Activated naive CD4-positive, alpha-beta T cell treated with Interleukin-2 at 50 U/mL for 16 hours (primary cell): Measurements from ENCODE around the gene TRIML2.

Source experiments
- DNase-seq: peaks from one replicate; pipeline ENCODE4 v3.0.0-alpha.2; 2020

Gene TRIML2, protein sequence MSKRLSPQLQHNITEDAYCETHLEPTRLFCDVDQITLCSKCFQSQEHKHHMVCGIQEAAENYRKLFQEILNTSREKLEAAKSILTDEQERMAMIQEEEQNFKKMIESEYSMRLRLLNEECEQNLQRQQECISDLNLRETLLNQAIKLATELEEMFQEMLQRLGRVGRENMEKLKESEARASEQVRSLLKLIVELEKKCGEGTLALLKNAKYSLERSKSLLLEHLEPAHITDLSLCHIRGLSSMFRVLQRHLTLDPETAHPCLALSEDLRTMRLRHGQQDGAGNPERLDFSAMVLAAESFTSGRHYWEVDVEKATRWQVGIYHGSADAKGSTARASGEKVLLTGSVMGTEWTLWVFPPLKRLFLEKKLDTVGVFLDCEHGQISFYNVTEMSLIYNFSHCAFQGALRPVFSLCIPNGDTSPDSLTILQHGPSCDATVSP

DNA sequence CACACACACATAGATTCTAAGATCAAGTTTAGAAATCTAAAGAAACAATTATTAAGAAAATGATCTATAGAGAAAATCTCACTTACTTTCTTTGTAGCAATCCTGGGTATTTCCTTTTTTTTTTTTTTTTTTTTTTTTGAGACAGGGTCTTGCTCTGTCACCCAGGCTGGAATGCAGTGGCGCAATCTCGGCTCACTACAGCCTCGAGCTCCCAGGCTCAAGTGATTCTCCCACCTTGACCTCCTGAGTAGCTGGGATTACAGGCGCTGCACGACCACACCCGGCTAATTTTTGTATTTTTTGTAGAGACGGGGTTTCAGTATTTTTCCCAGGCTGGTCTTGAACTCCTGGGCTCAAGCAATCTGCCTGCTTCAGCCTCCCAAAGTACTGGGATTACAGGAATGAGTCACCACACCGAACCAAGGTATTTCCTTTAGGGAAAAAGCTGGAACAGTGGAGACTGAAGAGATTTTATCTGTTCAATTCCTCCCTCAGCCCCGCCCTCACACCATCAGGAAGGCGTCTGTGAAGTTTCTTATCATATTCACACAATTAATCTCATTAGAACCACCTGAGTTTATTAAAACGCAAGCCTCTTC is at the start of gene TRIML2:
TRIML2 (minus strand) TSS at position 447 of the 599 bp plus-strand sequence. CDS start 4,235 bp downstream, outside the sequence.
- DNase-seq, result no peak

GRCh38 chr4:188158336-188158735 is 48.9 kb upstream of the TRIML2 start:
- DNase-seq, result no peak

- no peak for DNase-seq
Measured at GRCh38 chr4:188154668-188155405, 45.4 kb upstream of the TRIML2 start.

GRCh38 chr4:188147776-188148175 is 38.4 kb upstream of the TRIML2 start:
- DNase-seq, result no peak

GRCh38 chr4:188147176-188147575 is 37.8 kb upstream of the TRIML2 start:
- no peak for DNase-seq

- DNase-seq, result no peak
Measured at GRCh38 chr4:188146618-188147017, 37.2 kb upstream of the TRIML2 start.

GRCh38 chr4:188145601-188146000 is 36.2 kb upstream of the TRIML2 start:
- no peak for DNase-seq

DNA sequence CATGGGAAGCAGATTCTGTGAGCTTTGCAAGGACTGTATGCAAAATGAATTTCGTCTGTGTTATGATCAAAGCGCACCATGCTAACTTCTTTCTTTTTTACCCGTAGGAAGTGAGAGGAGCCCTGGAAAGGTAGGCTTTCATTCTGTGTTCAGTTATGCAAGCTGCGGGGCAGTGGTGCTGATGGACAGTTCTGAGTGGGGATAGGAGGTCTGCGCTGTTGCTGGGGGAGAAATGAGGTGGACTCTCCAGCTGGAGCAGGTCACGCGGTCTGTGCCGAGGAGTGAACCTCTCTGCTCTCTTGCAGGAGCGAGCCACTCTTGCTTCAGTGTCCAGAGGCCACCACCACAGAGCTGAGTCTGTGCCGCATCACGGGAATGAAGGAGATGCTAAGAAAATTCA is 34.3 kb upstream of the TRIML2 start:
- DNase-seq, result no peak

GRCh38 chr4:188139671-188140070 is 30.3 kb upstream of the TRIML2 start:
- DNase-seq, result no peak

- no peak for DNase-seq
Measured at GRCh38 chr4:188139141-188139540, 29.7 kb upstream of the TRIML2 start, which contains the start of gene TRIML1. Gene TRIML1 (plus strand): TSS chr4:188139441. CDS start chr4:188139559, 118 bp downstream.

DNA sequence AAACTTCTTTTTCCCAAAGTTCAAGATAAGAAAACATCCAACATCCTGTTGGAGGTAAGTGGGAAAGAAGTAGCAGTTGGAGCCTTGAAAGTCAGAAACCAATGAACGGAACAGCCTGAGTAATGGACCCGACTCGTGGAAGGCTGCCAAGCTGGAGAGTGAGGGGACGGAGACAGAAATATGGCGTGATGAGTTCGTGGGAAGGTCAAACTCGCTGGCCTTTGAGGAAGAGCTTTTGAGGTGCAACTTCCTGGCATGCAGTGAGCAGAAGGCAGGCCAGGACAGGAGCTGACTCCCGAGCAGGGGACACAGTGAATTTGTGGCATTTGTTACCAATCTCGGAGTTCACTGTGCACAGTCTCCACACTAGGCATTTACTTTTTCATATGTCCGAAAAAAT is 28.8 kb upstream of the TRIML2 start:
- no peak for DNase-seq

GRCh38 chr4:188132232-188132631 is 22.8 kb upstream of the TRIML2 start:
- DNase-seq, result no peak

DNA sequence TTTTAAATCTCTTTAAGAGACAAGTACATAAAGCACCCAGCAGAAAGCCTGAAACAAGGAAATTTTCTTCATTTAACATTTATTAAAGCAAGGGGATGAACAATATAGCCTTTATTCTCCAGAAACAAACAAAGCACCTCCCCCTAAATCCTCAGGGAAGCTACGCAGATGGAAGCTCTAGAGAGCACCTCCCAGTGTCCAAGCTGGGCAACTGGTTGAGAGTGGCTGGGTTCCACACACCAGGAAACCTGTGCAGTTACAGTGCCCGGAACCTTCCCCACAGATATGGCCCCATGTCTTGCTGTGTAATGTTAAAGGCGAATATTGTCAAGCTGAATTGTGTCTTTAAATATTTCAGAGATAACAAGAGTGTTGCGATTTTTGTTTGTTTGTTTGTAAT is 21.0 kb upstream of the TRIML2 start:
- DNase-seq, result no peak

- DNase-seq, result no peak
Measured at GRCh38 chr4:188127214-188127874, 17.9 kb upstream of the TRIML2 start.

GRCh38 chr4:188121530-188121929 is 12.1 kb upstream of the TRIML2 start:
- DNase-seq, result no peak

DNA sequence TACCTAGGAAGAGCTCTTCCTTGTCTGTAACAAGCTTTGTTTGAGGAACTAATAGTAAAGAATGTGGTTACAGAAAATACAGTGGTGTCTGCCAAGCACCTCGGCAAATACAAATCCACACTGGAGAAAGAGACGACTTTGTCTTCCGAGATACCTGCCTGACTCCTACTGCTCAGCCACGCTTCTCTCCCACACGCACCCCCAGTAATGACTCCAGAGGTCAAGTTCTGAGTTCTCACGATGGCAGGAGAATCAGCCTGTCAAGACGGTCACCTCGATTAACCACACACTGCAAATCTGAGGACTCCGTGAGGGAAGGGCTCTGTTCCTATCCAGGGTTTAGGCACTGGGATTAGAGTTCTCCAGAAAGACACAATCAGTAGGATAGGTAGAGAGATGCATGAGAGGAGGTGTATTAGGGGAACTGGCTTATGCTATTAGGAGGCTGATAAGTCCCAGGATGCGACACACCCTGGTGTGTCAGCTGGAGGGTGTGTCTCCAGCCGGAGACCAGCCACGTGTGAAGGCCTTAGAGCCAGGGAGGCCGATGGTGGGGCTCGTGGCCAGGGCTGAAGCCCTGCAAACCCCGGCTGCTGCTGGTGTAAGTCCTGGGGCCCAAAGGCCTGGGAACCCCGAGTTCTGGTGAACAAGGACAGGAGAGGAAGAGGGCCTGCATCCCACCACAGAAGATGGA is 8.4 kb upstream of the TRIML2 start:
- no peak for DNase-seq

DNA sequence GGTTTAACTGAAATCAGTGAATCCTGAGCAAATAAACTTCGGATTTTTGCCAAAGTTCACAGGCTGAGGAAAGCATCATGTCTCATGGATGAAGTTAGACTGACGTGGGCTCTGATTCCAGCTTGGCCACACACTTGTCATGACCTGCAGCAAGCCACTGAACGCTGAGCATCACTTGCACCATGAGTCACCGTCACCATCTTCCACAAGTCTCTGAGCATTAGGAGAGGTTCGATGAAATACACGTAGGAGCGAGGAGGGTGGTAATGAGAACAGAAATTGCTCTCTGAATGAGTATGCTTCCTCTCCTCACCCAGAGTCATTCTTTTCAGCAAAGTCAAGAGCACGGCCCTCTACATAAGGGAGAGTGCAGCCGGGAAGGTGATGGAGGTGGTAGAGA is 3.8 kb upstream of the TRIML2 start:
- DNase-seq, result no peak

DNA sequence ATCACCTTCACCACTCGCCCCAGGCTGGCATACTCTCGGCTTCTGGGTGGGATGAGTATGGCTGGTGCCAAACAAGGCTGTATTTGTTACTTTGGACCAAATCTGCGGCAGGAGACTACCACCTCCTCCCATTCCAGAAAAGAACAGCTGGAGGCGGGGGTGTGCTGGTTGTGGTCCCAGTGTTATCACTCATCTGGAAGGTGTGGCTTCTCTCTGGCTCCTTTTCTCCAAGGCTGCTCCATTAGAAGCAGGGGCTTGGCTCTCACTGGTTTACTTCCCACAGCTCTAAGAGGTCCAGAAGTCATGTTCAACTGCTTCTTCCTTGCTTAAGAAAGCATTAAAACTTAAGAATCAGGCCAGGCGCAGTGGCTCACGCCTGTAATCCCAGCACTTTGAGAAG is 2.6 kb upstream of the TRIML2 start:
- DNase-seq, result no peak

DNA sequence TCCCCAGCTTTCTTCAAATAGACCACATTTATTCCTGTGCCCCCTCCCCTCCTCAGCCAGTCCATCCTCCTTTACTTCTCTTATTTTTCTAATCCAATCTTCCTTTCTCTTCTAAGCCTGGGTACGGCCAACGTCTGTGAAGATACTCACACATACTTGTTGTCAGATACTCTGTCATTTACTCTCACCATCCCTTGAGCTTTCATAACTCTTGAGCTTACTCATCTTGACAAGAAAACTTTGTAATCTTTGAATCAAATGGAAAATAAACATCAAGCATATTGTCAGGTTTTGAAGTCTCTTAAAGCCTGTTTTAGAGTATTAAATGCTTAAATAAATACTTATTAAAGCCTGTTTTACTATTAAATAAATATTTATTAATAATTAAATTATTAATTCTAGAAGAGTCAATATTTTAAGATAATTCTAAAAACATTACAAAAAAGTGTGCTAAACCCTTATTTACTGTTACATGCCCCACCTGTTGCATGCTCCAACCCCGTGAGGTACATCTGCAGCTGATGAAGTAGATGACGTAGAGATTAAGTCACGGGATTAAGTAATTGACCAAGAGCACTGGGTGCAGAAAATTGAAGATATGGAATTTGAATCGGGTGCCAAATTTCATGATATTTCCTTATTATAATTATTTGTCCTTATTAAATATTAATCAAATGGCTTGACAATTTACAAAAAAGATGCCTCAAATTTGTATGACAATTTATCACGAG is 1.5 kb upstream of the TRIML2 start:
- DNase-seq, result no peak

DNA sequence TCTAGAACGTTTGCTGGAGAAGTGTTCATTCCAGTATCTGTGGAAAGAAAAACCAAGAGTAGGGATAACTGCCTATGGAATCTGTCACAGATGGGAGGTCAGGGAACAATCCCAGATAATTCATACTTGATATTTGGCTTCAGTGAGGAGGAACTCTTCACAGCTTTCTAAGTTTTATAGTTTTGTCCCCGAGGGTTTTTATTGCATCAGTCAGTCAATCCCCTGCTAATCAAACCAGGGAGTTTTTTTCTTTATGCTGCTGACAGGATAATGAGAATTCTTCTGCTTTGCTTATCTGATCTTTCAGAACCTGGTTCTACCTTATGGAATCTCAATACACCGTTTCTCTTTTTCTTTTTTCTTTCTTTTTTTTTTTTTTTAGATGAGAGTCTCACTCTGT is 633 bp upstream of the TRIML2 start:
- DNase-seq, result no peak

DNA sequence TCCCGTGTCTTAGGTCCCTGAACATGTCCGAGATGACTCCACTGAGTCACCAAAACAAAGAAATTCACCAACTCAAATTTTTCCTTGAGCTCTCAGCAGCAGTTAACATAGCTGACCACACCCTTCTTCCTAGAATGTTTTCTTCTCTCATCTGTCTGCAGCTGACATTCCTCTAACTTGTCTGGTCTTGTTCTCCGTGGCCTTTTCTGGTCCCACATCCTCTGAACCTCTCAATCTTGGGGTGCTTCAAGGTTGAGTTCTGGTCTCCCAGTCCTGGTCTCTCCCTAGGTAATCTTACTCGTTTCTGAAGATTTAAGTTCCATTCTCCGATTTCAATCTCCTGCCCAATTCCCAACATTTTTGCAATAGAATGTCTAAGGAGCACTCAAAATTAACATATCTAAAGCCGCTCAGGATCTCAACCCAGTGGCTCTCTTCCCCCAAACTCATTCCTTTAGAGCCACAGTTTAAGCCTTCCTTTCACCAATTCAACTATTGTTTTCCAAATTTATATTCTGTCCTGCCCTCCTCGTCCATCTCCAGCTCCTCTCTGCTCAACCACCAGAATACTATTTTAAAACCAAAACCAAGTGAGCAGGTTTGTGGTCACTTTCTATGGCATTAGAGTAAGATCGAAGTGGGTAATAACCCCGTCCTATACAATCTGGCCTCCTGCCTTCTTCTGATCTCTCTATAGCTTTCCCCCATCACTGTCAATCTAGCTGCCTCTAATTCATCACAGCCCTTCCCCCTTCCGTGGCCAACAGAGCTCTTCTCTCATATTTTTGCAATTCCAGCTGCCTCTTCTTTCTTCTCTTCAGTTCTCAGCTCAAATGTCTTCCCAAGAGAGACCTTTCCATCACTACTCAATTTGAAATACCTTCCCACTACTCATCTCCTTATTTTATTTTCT is 1.2 kb downstream of the TRIML2 start:
- no peak for DNase-seq
